Activated CD4-positive, CD25-positive, alpha-beta regulatory T cell (primary cell): ENCODE measurements around the gene TOR1A.

ENCODE experiments used
- DNase-seq, 4 experiments: peaks; one replicate each; lab custom pipeline; 2025; lab: John Stamatoyannopoulos, UW

Gene TOR1A

GRCh38 chr9:129852579-129852978 is 28.6 kb upstream of the TOR1A start:
- no peak for DNase-seq

GRCh38 chr9:129851821-129852220 is 27.9 kb upstream of the TOR1A start:
- no peak for DNase-seq

- DNase-seq: no peak
These were observed 27.1 kb upstream of the TOR1A start for GRCh38 chr9:129850821-129851550.

GRCh38 chr9:129849901-129850300 is 26.0 kb upstream of the TOR1A start:
- no peak for DNase-seq

- no peak for DNase-seq
These were observed 24.9 kb upstream of the TOR1A start for GRCh38 chr9:129848712-129849441.

GRCh38 chr9:129845373-129845772 is 21.4 kb upstream of the TOR1A start:
- no peak for DNase-seq

GRCh38 chr9:129841071-129841470 is 17.1 kb upstream of the TOR1A start:
- DNase-seq: no peak

GRCh38 chr9:129840034-129840433 is 16.1 kb upstream of the TOR1A start:
- no peak for DNase-seq

GRCh38 chr9:129839324-129840023 is 15.5 kb upstream of the TOR1A start:
- DNase-seq: no peak

- DNase-seq: no peak
These were observed 14.8 kb upstream of the TOR1A start for GRCh38 chr9:129838707-129839259.

GRCh38 chr9:129836311-129837007 is 12.5 kb upstream of the TOR1A start:
- peak in 1 of 4 experiments; percentile 10 for DNase-seq

GRCh38 chr9:129835860-129836223 is 11.9 kb upstream of the TOR1A start:
- DNase-seq: no peak

- DNase-seq: peak; percentile 90 to 97 (median 94)
These were observed 11.4 kb upstream of the TOR1A start, which contains the start of the genes C9orf78 and USP20 for GRCh38 chr9:129835128-129835859. C9orf78 (minus strand) TSS chr9:129835275; CDS start chr9:129835221, 54 bp downstream. USP20 (plus strand) TSS chr9:129835458; CDS start chr9:129852556, 17,098 bp downstream.

GRCh38 chr9:129834489-129835127 is 10.7 kb upstream of the TOR1A start:
- peak in 2 of 4 experiments; percentile 21 to 33 for DNase-seq

- DNase-seq: no peak
These were observed 9.0 kb upstream of the TOR1A start for GRCh38 chr9:129832982-129833381.

- DNase-seq: no peak
These were observed 5.0 kb upstream of the TOR1A start for GRCh38 chr9:129828969-129829368.

- no peak for DNase-seq
These were observed 4.1 kb upstream of the TOR1A start for GRCh38 chr9:129828051-129828450.

GRCh38 chr9:129826759-129827158 is 2.8 kb upstream of the TOR1A start:
- no peak for DNase-seq

GRCh38 chr9:129826344-129826743 is 2.4 kb upstream of the TOR1A start:
- no peak for DNase-seq

GRCh38 chr9:129823542-129823934 is 398 bp downstream of the TOR1A start:
- DNase-seq: no peak
